Naive thymus-derived CD8-positive, alpha-beta T cell (primary cell): ENCODE measurements around the gene TOM1L2. TPM values are rescaled to one million over a fixed set of nuclear protein-coding genes. Genes with fewer than 3 reads are reported as not detected.

Source experiments
- ATAC-seq, 2 donors: fragments of 150-1000 bp; cut with Tn5 transposase in 1 of 2; sonication (Bioruptor Pico), chemical (Tn5 transposase) in 1 of 2; 1 replicate in 1 of 2; 2 replicates in 1 of 2; pipeline ENCODE4 v1.10.0; 2021; ENCODE audit warnings: mild to moderate bottlenecking in 2 of 2, moderate library complexity in 2 of 2
- POLR2A ChIA-PET: fragments of 350-600 bp; sonication (Branson Sonifier 250); formaldehyde crosslinking; loops from one replicate; lab custom pipeline; 2021; ENCODE audit warnings: antibody characterized with exemption; lab: Charles Lee
- DNase-seq, 10 donors: peaks; one replicate each; pipeline versions ENCODE4 v3.0.0 to v3.0.0-alpha.2; 2020 to 2022
- H3K27ac Mint-ChIP-seq, 10 donors: one replicate each; pipeline ENCODE4 v1.8.0; 2020 to 2022; ENCODE audit warnings: mild to moderate bottlenecking in 10 of 10, mixed read lengths in 10 of 10, moderate library complexity in 4 of 10, inconsistent platforms in 1 of 10
- H3K27me3 Mint-ChIP-seq, 5 donors: one replicate each; pipeline ENCODE4 v1.8.0; 2021 to 2022; ENCODE audit warnings: mixed read lengths in 5 of 5
- H3K36me3 Mint-ChIP-seq, 3 donors: one replicate each; pipeline ENCODE4 v1.8.0; 2020 to 2022; ENCODE audit warnings: mixed read lengths in 3 of 3, mild to moderate bottlenecking in 2 of 3, inconsistent platforms in 1 of 3
- H3K4me1 Mint-ChIP-seq, 4 donors: one replicate each; pipeline ENCODE4 v1.8.0; 2021 to 2022; ENCODE audit warnings: mixed read lengths in 4 of 4
- H3K4me3 Mint-ChIP-seq, 10 donors: one replicate each; pipeline ENCODE4 v1.8.0; 2020 to 2022; ENCODE audit warnings: mild to moderate bottlenecking in 10 of 10, mixed read lengths in 10 of 10, moderate library complexity in 6 of 10, inconsistent platforms in 1 of 10
- H3K9me3 Mint-ChIP-seq, 9 donors: one replicate each; pipeline ENCODE4 v1.8.0; 2020 to 2022; ENCODE audit warnings: mixed read lengths in 9 of 9, mild to moderate bottlenecking in 3 of 9, inconsistent platforms in 1 of 9, moderate library complexity in 1 of 9
- polyA plus RNA-seq, 3 donors: library from polyadenylated mRNA; unstranded; fragments of 300-500 nt; fragmentation: Illumina TruSeq; gene quantifications; one replicate each; pipeline ENCODE4 v1.2.3, GENCODE V29; 2021
- total RNA-seq, 8 experiments: library from RNA in 2 of 8; stranded (reverse) in 2 of 8; gene quantifications; one replicate each; pipeline ENCODE4 v1.2.3 and lab custom pipeline; 2021 to 2026

TOM1L2 gene
- total and polyA plus RNA-seq, 5 experiments from 2014 or later = 2.5 to 71.1 (median 11.6) TPM

- Mint-ChIP-seq H3K27me3 (no peaks in the 10 kb centered on the region), H3K4me1 (peaks cover 3 to 8% (median 5%) of the 10 kb centered on the region in 4 donors), H3K4me3 (no peak overlapping the region), H3K36me3 (peaks cover 0 to 73% (median 18%) of the 10 kb centered on the region in 3 donors), H3K9me3 (no peaks in the 10 kb centered on the region), H3K27ac (peak overlapping the region in 2 of 10 donors; percentile 15 to 58)
- POLR2A ChIA-PET = no interaction called here
- ATAC-seq (no peak), DNase-seq (no peak)
Measured at GRCh38 chr17:17898673-17899072, 73.5 kb downstream of the TOM1L2 start.

- Mint-ChIP-seq H3K36me3 (peaks cover 0 to 79% (median 26%) of the 10 kb centered on the region in 3 donors), H3K4me3 (no peak overlapping the region), H3K4me1 (peaks cover 5 to 18% (median 12%) of the 10 kb centered on the region in 4 donors), H3K27me3 (no peaks in the 10 kb centered on the region), H3K27ac (no peak overlapping the region), H3K9me3 (no peaks in the 10 kb centered on the region)
- no peak for ATAC-seq
- POLR2A ChIA-PET = no interaction called here
- no peak for DNase-seq
Measured at GRCh38 chr17:17897442-17897841, 74.8 kb downstream of the TOM1L2 start.

DNA sequence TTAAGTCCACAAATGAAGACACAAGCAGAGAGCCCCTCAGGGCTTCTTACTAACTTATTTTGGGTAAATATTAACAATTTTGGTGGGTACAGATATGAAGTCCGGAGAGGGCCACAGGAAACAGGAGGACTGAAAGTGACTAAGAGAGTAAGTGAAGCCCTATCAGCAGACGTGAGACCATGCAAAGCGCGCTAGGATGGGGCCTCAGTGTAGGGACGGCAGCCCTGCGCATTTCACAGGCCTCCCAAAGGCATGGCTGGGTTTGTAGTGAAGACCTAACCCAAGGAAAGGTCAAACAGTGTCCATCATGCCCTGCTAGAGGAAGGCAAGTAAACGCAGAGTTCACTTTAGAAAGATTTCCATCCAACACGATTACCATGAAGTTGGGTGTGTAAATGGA lies 75.5 kb downstream of the TOM1L2 start:
- Mint-ChIP-seq H3K27ac (no peak overlapping the region), H3K27me3 (no peaks in the 10 kb centered on the region), H3K9me3 (no peaks in the 10 kb centered on the region), H3K36me3 (peaks cover 0 to 84% (median 28%) of the 10 kb centered on the region in 3 donors), H3K4me1 (peaks cover 7 to 25% (median 17%) of the 10 kb centered on the region in 4 donors), H3K4me3 (no peak overlapping the region)
- DNase-seq = no peak
- POLR2A ChIA-PET = no interaction called here
- ATAC-seq = no peak

DNA sequence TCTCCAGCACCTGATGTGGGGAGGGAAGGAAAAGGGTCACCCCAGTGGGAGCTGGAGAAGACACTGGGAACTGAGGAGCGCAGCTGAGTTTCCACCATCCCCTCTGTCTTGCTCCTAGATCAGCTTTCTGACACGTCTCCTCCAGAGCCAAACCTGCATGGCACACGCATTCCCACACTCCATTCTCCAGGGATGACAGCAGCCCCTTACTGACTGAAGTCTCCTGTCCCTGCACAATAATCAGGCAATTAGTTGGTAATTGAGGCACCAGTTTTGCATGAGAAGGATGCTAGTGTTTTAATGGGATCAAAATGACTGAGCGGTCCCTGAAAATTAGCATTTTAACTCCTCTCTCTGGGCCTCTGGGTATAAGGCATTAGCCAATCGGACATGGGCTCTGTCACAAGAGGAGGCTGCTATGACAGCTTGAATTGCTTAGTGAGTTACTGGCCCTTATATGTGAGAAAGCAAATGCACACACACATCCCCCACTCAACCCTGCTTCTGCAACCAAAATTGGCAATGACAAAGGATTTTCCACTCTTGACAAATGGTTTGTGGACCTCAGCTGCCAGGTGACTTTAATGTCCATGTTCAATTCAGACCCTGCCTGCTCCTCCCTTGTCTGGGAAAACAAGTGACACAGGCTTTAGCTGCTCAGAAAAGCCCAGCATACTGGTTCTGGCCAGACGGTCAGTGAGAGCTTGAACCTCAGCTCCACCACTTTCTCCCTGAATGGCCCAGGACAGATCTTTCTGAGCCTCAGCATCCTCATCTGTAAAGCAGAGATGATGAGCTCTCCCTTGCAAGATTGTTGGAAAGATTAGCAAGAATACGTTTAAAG lies 78.2 kb downstream of the TOM1L2 start:
- H3K4me3 Mint-ChIP-seq = no peak overlapping the region
- no peaks in the 10 kb centered on the region for H3K9me3 Mint-ChIP-seq
- H3K27ac Mint-ChIP-seq = no peak overlapping the region

GRCh38 chr17:17892731-17893130 lies 79.5 kb downstream of the TOM1L2 start:
- Mint-ChIP-seq H3K36me3 (peaks cover 0 to 64% (median 20%) of the 10 kb centered on the region in 3 donors), H3K4me3 (peak overlapping the region in 1 of 10 donors; percentile 51), H3K4me1 (peaks cover 11 to 28% (median 21%) of the 10 kb centered on the region in 4 donors), H3K27ac (peak overlapping the region in 1 of 10 donors; percentile 44), H3K9me3 (no peaks in the 10 kb centered on the region), H3K27me3 (no peaks in the 10 kb centered on the region)
- DNase-seq (no peak), ATAC-seq (no peak)
- POLR2A ChIA-PET = no interaction called here

More for the DNA sequence above, 78.2 kb downstream of the TOM1L2 start:
- POLR2A ChIA-PET = interaction anchor here (0.5 kb wide), 1 partner anchor 166 kb away, joined by 3 read pairs; no protein-coding TSS in a partner anchor
- no peaks in the 10 kb centered on the region for H3K27me3 Mint-ChIP-seq
- peaks cover 11 to 28% (median 21%) of the 10 kb centered on the region in 4 donors for H3K4me1 Mint-ChIP-seq
- peaks cover 0 to 77% (median 26%) of the 10 kb centered on the region in 3 donors for H3K36me3 Mint-ChIP-seq
- DNase-seq = no peak
- no peak for ATAC-seq

DNA sequence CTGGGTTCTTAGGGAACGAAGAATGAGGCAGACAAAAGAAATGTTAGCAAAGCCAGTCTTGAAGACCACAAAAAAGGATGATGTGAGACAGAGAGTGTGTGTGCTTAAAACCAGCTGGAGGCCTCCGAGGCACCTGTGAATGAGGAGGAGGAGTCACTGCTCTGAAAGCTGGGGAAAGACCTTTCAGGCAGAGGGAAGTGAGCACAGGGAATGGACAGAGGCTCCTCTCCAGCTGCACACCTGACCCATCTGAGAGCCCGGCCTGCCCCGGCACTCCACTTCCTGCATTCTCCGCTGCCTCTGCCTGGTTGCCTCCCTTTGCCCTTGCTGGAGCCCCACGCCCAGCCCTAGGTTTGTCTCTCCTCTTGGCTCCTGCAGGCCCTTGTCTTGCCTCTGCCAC lies 80.2 kb downstream of the TOM1L2 start:
- H3K4me1 Mint-ChIP-seq = peaks cover 7 to 26% (median 21%) of the 10 kb centered on the region in 4 donors
- peak overlapping the region in 1 of 10 donors; percentile 31 for H3K4me3 Mint-ChIP-seq
- peaks cover 0 to 59% (median 14%) of the 10 kb centered on the region in 3 donors for H3K36me3 Mint-ChIP-seq
- H3K27ac Mint-ChIP-seq = peak overlapping the region in 5 of 10 donors; percentile 17 to 91 (median 66)
- POLR2A ChIA-PET = no interaction called here
- H3K9me3 Mint-ChIP-seq = no peaks in the 10 kb centered on the region
- no peaks in the 10 kb centered on the region for H3K27me3 Mint-ChIP-seq
- ATAC-seq (no peak), DNase-seq (no peak)

DNA sequence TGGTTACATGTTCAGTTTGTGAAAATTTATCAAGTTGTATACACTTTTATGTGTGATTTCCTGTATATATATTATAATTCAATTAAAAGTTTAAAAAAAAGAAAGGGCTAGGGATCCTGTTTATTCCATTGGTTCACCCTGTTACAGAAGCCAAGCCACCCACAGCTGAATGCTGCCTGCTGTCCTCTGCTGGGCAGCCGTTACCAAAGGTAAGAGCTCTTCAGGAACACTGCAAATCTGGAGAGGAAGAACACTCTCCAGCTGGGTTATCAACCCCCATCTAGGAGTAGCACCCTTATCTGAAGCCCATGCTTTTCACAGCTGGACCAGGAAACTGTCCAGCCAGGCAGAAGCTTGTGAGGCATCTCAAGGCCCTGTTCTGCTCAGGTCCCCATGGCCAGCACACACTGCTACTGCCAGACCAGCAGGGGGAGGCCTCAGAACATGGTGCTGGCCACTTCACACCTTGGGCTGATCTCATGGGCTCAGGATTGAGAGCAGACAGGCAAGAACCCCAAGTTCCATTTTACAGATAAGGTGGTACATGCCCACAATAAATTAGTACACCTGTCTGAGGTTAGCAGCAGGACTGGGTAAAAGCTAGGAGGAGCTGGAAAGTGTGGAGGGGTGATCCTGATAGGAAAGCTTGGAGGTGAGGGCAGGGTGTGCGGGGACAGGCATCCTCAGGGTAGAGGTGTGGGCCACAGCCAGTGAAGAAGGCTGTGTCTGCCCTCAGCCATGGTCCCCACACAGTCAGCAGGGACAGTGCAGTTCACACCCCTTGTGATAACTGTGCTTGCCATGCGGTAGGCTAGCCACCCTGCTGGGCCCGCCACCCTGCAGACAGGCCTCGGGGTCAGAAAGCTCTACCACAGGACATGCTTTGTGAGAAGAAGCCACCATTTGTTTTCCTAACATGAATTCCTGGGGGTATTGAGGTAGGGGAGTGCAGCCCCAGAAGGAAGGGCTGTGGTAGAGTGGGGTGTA lies 81.1 kb downstream of the TOM1L2 start:
- ATAC-seq (peak; percentile 79 to 90), DNase-seq (peak; percentile 17 to 69 (median 33))
- Mint-ChIP-seq H3K36me3 (peaks cover 0 to 55% (median 14%) of the 10 kb centered on the region in 3 donors), H3K27me3 (no peaks in the 10 kb centered on the region), H3K9me3 (no peaks in the 10 kb centered on the region), H3K4me3 (peak overlapping the region in 1 of 10 donors; percentile 4), H3K4me1 (peaks cover 7 to 26% (median 20%) of the 10 kb centered on the region in 4 donors), H3K27ac (peak overlapping the region in 8 of 10 donors; percentile 2 to 91 (median 55))
- POLR2A ChIA-PET = interaction anchor here (1.0 kb wide), 2 partner anchors 81 to 142 kb away, joined by 3 read pairs; partner anchors contain the start of genes DRC3 and TOM1L2

DNA sequence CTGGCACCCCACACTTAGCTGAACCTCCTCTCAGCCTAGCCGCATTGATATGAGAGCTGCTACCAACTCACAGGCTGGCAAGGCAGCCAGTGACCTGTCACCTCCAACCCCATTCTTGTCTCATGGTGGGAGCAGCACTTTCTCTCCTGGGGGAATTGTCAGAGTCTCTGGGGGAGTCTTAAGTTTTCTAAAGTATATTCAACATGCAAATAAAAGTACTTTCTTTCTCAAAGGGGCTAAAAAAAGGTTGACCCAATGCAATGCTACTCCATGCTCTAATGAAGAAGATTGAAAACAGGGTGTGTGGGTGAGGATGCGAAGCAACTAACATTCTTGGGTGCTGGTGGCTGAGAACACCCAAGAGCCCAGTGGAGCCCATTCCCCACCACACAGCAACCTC lies 82.3 kb downstream of the TOM1L2 start:
- H3K36me3 Mint-ChIP-seq = peaks cover under 1 to 59% (median 12%) of the 10 kb centered on the region in 3 donors
- POLR2A ChIA-PET = interaction anchor here (0.6 kb wide), 1 partner anchor 184 kb away, joined by 4 read pairs; no protein-coding TSS in a partner anchor

GRCh38 chr17:17888821-17889220 lies 83.4 kb downstream of the TOM1L2 start:
- Mint-ChIP-seq H3K27me3 (no peaks in the 10 kb centered on the region), H3K4me3 (no peak overlapping the region), H3K4me1 (peaks cover 7 to 26% (median 20%) of the 10 kb centered on the region in 4 donors), H3K36me3 (peaks cover 5 to 61% (median 12%) of the 10 kb centered on the region in 3 donors), H3K27ac (peak overlapping the region in 1 of 10 donors; percentile 41), H3K9me3 (no peaks in the 10 kb centered on the region)
- ATAC-seq = no peak
- POLR2A ChIA-PET = no interaction called here
- no peak for DNase-seq

More for the DNA sequence above, 82.3 kb downstream of the TOM1L2 start:
- ATAC-seq (no peak), DNase-seq (no peak)
- Mint-ChIP-seq H3K9me3 (no peaks in the 10 kb centered on the region), H3K4me3 (no peak overlapping the region), H3K27ac (peak overlapping the region in 1 of 10 donors; percentile 47), H3K27me3 (no peaks in the 10 kb centered on the region), H3K4me1 (peaks cover 7 to 26% (median 20%) of the 10 kb centered on the region in 4 donors)

DNA sequence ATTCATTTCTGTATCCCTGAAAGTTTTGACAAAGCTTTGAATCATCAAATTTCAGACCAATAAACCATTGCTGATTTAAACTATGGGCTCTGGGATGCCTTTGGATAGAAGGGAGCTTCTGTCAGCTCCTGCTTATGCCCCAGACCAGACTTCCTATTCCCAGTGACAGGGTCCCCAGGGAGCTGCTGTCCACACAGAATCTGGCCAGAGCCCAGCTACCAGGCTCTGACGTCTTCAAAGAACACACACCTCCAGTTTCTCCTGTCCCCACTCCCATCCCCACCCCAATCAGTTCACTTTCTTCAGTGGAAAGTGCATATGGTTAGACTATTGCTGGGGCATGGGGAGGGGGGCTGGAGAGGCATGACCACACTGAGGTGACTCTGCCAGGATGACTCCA lies 83.8 kb downstream of the TOM1L2 start:
- Mint-ChIP-seq H3K36me3 (peaks cover 5 to 61% (median 12%) of the 10 kb centered on the region in 3 donors), H3K4me1 (peaks cover 7 to 26% (median 20%) of the 10 kb centered on the region in 4 donors), H3K4me3 (no peak overlapping the region), H3K9me3 (no peaks in the 10 kb centered on the region), H3K27ac (peak overlapping the region in 1 of 10 donors; percentile 41), H3K27me3 (no peaks in the 10 kb centered on the region)
- DNase-seq (no peak), ATAC-seq (no peak)
- POLR2A ChIA-PET = interaction anchor here (0.6 kb wide), 1 partner anchor 1471 kb away, joined by 4 read pairs; no protein-coding TSS in a partner anchor

DNA sequence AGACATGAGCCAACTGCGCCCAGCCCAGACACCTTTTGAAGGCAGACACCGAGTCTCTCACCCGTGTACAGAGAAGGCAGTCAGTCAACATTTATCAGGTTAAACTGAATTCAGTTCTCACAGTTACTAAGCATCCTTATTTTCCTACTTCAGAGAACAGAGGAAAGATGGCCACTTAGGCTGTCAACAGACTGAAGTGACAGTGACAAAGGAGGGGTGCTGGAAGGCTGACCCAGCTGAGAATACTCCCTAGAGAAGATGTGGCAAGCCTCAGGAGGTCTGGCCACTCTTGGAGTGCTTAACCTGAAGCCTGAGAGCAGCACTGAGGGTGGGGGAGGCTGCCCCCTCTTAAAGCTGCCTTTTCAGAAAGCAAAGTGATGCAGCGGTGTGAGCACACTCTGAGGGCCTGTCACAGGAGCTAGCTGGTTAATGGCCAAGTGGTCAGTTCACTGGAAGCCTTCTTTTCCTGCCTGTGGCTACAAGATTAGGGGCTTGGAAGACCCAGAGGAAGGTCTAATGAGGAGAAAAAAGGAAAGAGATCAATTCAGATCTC lies 84.4 kb downstream of the TOM1L2 start:
- Mint-ChIP-seq H3K36me3 (peaks cover 5 to 59% (median 8%) of the 10 kb centered on the region in 3 donors), H3K9me3 (no peaks in the 10 kb centered on the region), H3K4me1 (peaks cover 6 to 20% (median 16%) of the 10 kb centered on the region in 4 donors), H3K4me3 (no peak overlapping the region), H3K27me3 (no peaks in the 10 kb centered on the region), H3K27ac (peak overlapping the region in 4 of 10 donors; percentile 24 to 84 (median 38))
- ATAC-seq (no peak), DNase-seq (no peak)
- POLR2A ChIA-PET = interaction anchor here (0.6 kb wide), 1 partner anchor 1471 kb away, joined by 4 read pairs; no protein-coding TSS in a partner anchor
